GM12878 (cell line): Measurements from ENCODE around the gene PDZD11. TPM values are rescaled to one million over a fixed set of nuclear protein-coding genes. Genes with fewer than 3 reads are reported as not detected.

Source experiments
- ATAC-seq: fragments of 200-7000 bp; cut with Tn5 transposase; 3 replicates; pipeline ENCODE4 v1.9.1; 2020; ENCODE audit warnings: mild to moderate bottlenecking, moderate library complexity
- BruUV-seq: library from RNA; stranded (reverse); fragments of 400-500 nt; replicated peaks from 2 replicates; lab custom pipeline; 2021; lab: Mats Ljungman, UMichigan
- CTCF ChIA-PET: fragments of 300-600 bp; sonication (Branson Sonifier 250); formaldehyde crosslinking; extraction: SDS; loops from one replicate; lab custom pipeline; 2021; ENCODE audit warnings: inconsistent platforms; lab: Yijun Ruan, JAX
- POLR2A ChIA-PET: fragments of 350-600 bp; formaldehyde crosslinking; extraction: SDS; loops from one replicate; lab custom pipeline; 2021; ENCODE audit warnings: inconsistent platforms; lab: Charles Lee
- RAD21 ChIA-PET: fragments of 300-600 bp; sonication (Branson Sonifier 250); formaldehyde crosslinking; loops from one replicate; lab custom pipeline; 2023; ENCODE audit warnings: antibody characterized with exemption; ENCODE audit not compliant: unreplicated experiment; lab: Charles Lee
- SMC1A ChIA-PET: fragments of 300-600 bp; sonication (Branson Sonifier 250); formaldehyde crosslinking; loops from one replicate; lab custom pipeline; 2023; ENCODE audit not compliant: unreplicated experiment, uncharacterized antibody; lab: Charles Lee
- DNase-seq: peaks from one replicate; pipeline ENCODE4 v3.0.0-alpha.2; 2011; ENCODE audit warnings: low read depth, low spot score
- FAIRE-seq: peaks from 3 replicates; lab custom pipeline; 2011; peaks lifted over from hg19 to GRCh38; lab: Jason Lieb, UNC
- H2AFZ ChIP-seq: 2 replicates; pipeline ENCODE4 v1.6.0; 2011; ENCODE audit warnings: low read depth, low read length, control low read depth; ENCODE audit not compliant: control insufficient read depth
- H3K27ac ChIP-seq: 2 replicates; pipeline ENCODE4 v1.5.1; 2011; ENCODE audit warnings: control low read depth; ENCODE audit not compliant: control insufficient read depth, insufficient read depth
- H3K27me3 ChIP-seq, 2 experiments: replicated peaks in 1 of 2; 2 replicates each; pipeline versions ENCODE4 v1.6.0 to v1.6.1; 2011; ENCODE audit warnings: low read length in 1 of 2; ENCODE audit not compliant: control insufficient read depth in 2 of 2, insufficient read depth in 2 of 2
- H3K36me3 ChIP-seq, 2 experiments: 2 replicates each; pipeline ENCODE4 v1.5.1; 2011; ENCODE audit warnings: low read length in 1 of 2; ENCODE audit not compliant: control insufficient read depth in 2 of 2, insufficient read depth in 2 of 2
- H3K4me1 ChIP-seq: 2 replicates; pipeline ENCODE4 v1.6.1; 2011; ENCODE audit warnings: mild to moderate bottlenecking, low read length, moderate library complexity, mixed read lengths; ENCODE audit not compliant: control insufficient read depth, insufficient read depth
- H3K4me2 ChIP-seq: 2 replicates; pipeline ENCODE4 v1.6.0; 2011; ENCODE audit warnings: control low read depth; ENCODE audit not compliant: control insufficient read depth, insufficient read depth
- H3K4me3 ChIP-seq: fragments of 200-600 bp; sonication (generic); 2 replicates; pipeline ENCODE4 v1.5.1; 2016
- H3K79me2 ChIP-seq: 2 replicates; pipeline ENCODE4 v1.6.0; 2011; ENCODE audit warnings: low read length; ENCODE audit not compliant: control insufficient read depth, insufficient read depth
- H3K9ac ChIP-seq: 2 replicates; pipeline ENCODE4 v1.8.0; 2011; ENCODE audit warnings: low read length, control low read depth, mixed read lengths; ENCODE audit not compliant: control insufficient read depth, insufficient read depth
- H3K9me3 ChIP-seq: replicated peaks from 3 replicates; pipeline ENCODE4 v1.5.1; 2011; ENCODE audit warnings: mild to moderate bottlenecking, low read length; ENCODE audit not compliant: control insufficient read depth, insufficient read depth
- H4K20me1 ChIP-seq: 2 replicates; pipeline ENCODE4 v1.6.0; 2011; ENCODE audit not compliant: control insufficient read depth, insufficient read depth
- ASH2L ChIP-seq: fragments of 300-600, 200-600 bp; sonication (generic); IDR thresholded peaks from 2 replicates; pipeline ENCODE4 v1.6.1; 2017; ENCODE audit warnings: low read depth, mild to moderate bottlenecking, borderline replicate concordance
- BCLAF1 ChIP-seq: fragments of 450-650 bp; IDR thresholded peaks from 2 replicates; pipeline ENCODE4 v1.6.1; 2017; ENCODE audit warnings: antibody characterized with exemption, mild to moderate bottlenecking, moderate library complexity
- CBX3 ChIP-seq: fragments of 200-600 bp; sonication (generic); IDR thresholded peaks from 2 replicates; pipeline ENCODE4 v1.6.1; 2016; ENCODE audit warnings: low read depth, borderline replicate concordance
- EGR1 ChIP-seq, 2 experiments: IDR thresholded peaks; 1 replicate in 1 of 2; 2 replicates in 1 of 2; pipeline ENCODE4 v1.6.1; 2011 to 2012; ENCODE audit warnings: low read depth in 2 of 2, low read length in 2 of 2, borderline replicate concordance in 1 of 2, mild to moderate bottlenecking in 1 of 2, moderate library complexity in 1 of 2
- ELK1 ChIP-seq: IDR thresholded peaks from 2 replicates; pipeline ENCODE4 v1.6.1; 2012; ENCODE audit warnings: low read depth, low read length, improper control_type of control experiment
- MYB ChIP-seq: fragments of 150-350 bp; IDR thresholded peaks from 2 replicates; pipeline ENCODE4 v1.6.1; 2014; ENCODE audit warnings: mild to moderate bottlenecking, low read depth, low read length, borderline replicate concordance
- NR2F1 ChIP-seq: fragments of 450-650 bp; conservative IDR thresholded peaks from 2 replicates; pipeline ENCODE4 v1.6.1; 2017; ENCODE audit warnings: mild to moderate bottlenecking
- PBX3 ChIP-seq: IDR thresholded peaks from 2 replicates; pipeline ENCODE4 v1.6.1; 2011; ENCODE audit warnings: mild to moderate bottlenecking, low read depth, low read length, moderate library complexity; ENCODE audit not compliant: insufficient replicate concordance
- RCOR1 ChIP-seq: conservative IDR thresholded peaks from 2 replicates; pipeline ENCODE4 v1.6.1; 2012; ENCODE audit warnings: low read depth, low read length, improper control_type of control experiment
- SMAD5 ChIP-seq: IDR thresholded peaks from 2 replicates; pipeline ENCODE4 v1.6.1; 2016; ENCODE audit warnings: antibody characterized with exemption, low read depth
- SPI1 ChIP-seq: IDR thresholded peaks from 2 replicates; pipeline ENCODE4 v1.6.1; 2011; ENCODE audit warnings: low read depth, mild to moderate bottlenecking, low read length, moderate library complexity, borderline replicate concordance; ENCODE audit not compliant: insufficient read depth
- ZNF384 ChIP-seq: IDR thresholded peaks from 2 replicates; pipeline ENCODE4 v1.6.1; 2012; ENCODE audit warnings: low read depth, mild to moderate bottlenecking, low read length, improper control_type of control experiment, borderline replicate concordance
- ZNF687 ChIP-seq: fragments of 450-650 bp; IDR thresholded peaks from 2 replicates; pipeline ENCODE4 v1.6.1; 2017; ENCODE audit warnings: mild to moderate bottlenecking, moderate library complexity
- ZSCAN29 ChIP-seq: fragments of 450-650 bp; IDR thresholded peaks from 2 replicates; pipeline ENCODE4 v1.6.1; 2017; ENCODE audit warnings: mild to moderate bottlenecking, moderate library complexity
- WGBS: methylation state at CpG from one replicate; pipeline ENCODE4 v1.1.6; 2016; ENCODE audit warnings: low lambda C conversion rate; ENCODE audit not compliant: insufficient replicate concordance, insufficient coverage; ENCODE audit errors: missing lambda C conversion rate; 5-methylcytosine and 5-hydroxymethylcytosine counted together
- in situ Hi-C: fragments of 300-500 bp; cut with MboI; formaldehyde crosslinking; loops from 9 replicates; pipeline ENCODE4 v1.14.3; 2018; ENCODE audit warnings: mixed read lengths
- intact Hi-C: fragments of 100-400 bp; cut with micrococcal nuclease; formaldehyde crosslinking; loops from one replicate; pipeline ENCODE4 v1.14.2; 2022; ENCODE audit not compliant: unreplicated experiment
- polyA plus RNA-seq, 11 experiments: library from polyadenylated mRNA; depleted of rRNA in 4 of 11; unstranded in 6 of 11; stranded (reverse) in 5 of 11; fragments of >200 nt; fragmentation: Nextera tagmentation in 4 of 11; fragmentation: Illumina TruSeq in 1 of 11; extraction: Ambion mirVana in 4 of 11; extraction: Trizol in 1 of 11; gene quantifications; 1 replicate in 1 of 11; 2 replicates in 10 of 11; pipeline versions ENCODE4 v1.2.1 to v1.2.3, GENCODE V29; 2011 to 2016; ENCODE audit warnings: inconsistent platforms in 2 of 11, missing spikeins in 2 of 11, low read depth in 1 of 11
- total RNA-seq, 4 experiments: library from RNA; depleted of rRNA in 3 of 4; stranded (reverse); fragments of >200 nt in 3 of 4; fragmentation: Illumina TruSeq in 1 of 4; extraction: Trizol in 1 of 4; gene quantifications; 2 replicates each; pipeline versions ENCODE4 v1.2.1 to v1.2.3, GENCODE V29; 2013 to 2021

The PDZD11 gene
- total and polyA plus RNA-seq, 10 of the 15 experiments (the other 5 are each of a cell fraction or from before 2014, with no cell fraction given): 28.4 to 123 (median 55.0) TPM

GRCh38 chrX:70241501-70241900 lies 48.2 kb downstream of the PDZD11 start:
- 29% methylated on average over 2 of the region's 2 CpGs for WGBS
- TF ChIP-seq EGR1 (IDR thresholded peaks at IDR 0.05; ENCODE audit: borderline replicate concordance in 1 of 2, low read depth in 2 of 2, low read length in 2 of 2) (no peak), ZNF687 (no peak), CBX3 (no peak), ZNF384 (no peak), BCLAF1 (no peak), PBX3 (no peak), ZSCAN29 (no peak), ELK1 (no peak), MYB (no peak), ASH2L (no peak), RCOR1 (no peak), SMAD5 (no peak), SPI1 (no peak), NR2F1 (no peak)

More at GRCh38 chrX:70241501-70241900, 48.2 kb downstream of the PDZD11 start:
- ChIA-PET RAD21 (no interaction called here), CTCF (no interaction called here), SMC1A (no interaction called here), POLR2A (no interaction called here)
- Histone ChIP-seq H3K9ac (no peak overlapping the region), H2AFZ (no peak overlapping the region), H3K27me3 (no peaks in the 10 kb centered on the region), H4K20me1 (no peaks in the 10 kb centered on the region), H3K36me3 (no peaks in the 10 kb centered on the region), H3K79me2 (no peaks in the 10 kb centered on the region), H3K9me3 (no peaks in the 10 kb centered on the region), H3K27ac (no peak overlapping the region), H3K4me1 (no peaks in the 10 kb centered on the region), H3K4me2 (no peak overlapping the region), H3K4me3 (no peak overlapping the region)
- intact Hi-C loops: no loop called here
- ATAC-seq (no peak), DNase-seq (no peak), FAIRE-seq (no peak)
- in situ Hi-C loops: no loop called here
- no TSS peak for BruUV-seq
